ENCODE measurements around the gene KRT28.

KRT28 gene

DNA sequence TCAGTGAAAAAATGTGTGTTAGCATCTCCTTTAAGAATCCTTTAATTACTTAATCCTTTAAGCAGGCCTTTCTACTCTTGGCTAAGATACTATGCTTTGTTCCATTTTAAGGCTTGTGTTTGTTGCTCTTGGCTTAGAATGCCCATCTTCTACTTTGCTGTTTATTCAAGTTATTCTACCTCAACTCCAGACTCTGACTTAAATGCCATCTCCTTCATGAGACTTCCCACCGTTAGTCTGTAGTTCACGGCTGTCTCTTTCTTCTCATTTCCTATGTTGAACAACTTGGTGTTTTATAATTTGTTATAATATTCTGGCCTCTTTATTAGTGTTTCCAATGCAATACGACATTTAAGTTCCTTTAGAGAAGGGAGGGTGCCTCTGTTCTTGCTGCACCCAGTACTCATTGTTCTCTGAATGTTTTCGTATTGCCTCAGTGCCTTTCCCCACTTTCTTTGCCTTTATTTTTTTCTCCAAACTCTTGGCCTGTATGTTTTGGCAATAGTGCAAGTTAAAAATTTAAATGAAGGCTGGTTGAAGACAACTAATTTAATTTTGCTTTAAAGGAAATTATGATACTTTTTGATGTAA, 28.8 kb upstream of the KRT28 start:
- Histone ChIP-seq H3K4me3 (ENCODE audit: low read length) (no peak overlapping the region), H3K36me3 (ENCODE audit: insufficient read depth, low read depth, low read length) (no peaks in the 10 kb centered on the region), H3K9me3 (ENCODE audit: insufficient read depth, low read depth, low read length) (no peaks in the 10 kb centered on the region), H3K4me1 (ENCODE audit: insufficient read depth, low read length) (no peaks in the 10 kb centered on the region), H3K27ac (ENCODE audit: low read length) (no peak overlapping the region), H3K9ac (ENCODE audit: low read depth, low read length) (no peak overlapping the region), H3K27me3 (ENCODE audit: insufficient read depth, low read length) (peaks cover 59% of the 10 kb centered on the region)

DNA sequence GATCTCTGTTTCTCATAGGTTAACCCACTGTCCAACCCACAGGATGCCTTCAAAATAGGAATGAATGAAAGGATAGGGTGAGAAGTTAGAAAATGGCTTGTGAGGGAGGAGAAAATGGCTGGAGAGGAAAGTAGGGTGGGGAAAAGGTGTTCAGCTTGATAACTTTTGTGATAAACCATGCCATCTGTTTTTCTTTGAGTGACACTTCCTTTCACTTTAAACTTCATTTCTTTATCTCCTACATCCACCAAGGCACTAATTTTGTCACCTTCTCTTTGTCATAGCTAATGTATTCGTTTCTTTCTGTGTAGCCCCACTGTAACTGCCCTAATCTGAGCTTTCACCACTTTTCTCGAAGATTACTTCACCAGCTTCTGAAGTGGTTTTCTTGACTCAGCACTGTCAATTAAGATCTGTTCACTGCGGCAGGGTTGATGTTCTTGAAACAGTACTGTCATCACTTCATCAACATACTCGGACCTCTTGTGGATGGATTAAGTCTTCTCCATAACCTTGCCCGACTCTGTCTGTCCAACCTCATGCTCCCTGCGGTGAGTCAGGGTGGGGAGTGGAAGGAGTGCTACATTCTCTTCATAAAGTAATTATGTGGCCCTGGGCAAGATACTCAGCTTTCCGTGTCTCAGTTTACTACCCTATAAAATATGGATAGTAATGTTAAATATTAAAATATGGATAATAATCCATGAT, 28.1 kb upstream of the KRT28 start:
- Histone ChIP-seq H3K9ac (ENCODE audit: low read depth, low read length) (no peak overlapping the region), H3K27me3 (ENCODE audit: insufficient read depth, low read length) (peaks cover 52% of the 10 kb centered on the region), H3K27ac (ENCODE audit: low read length) (no peak overlapping the region), H3K4me3 (ENCODE audit: low read length) (no peak overlapping the region), H3K4me1 (ENCODE audit: insufficient read depth, low read length) (no peaks in the 10 kb centered on the region), H3K36me3 (ENCODE audit: insufficient read depth, low read depth, low read length) (no peaks in the 10 kb centered on the region), H3K9me3 (ENCODE audit: insufficient read depth, low read depth, low read length) (no peaks in the 10 kb centered on the region)

DNA sequence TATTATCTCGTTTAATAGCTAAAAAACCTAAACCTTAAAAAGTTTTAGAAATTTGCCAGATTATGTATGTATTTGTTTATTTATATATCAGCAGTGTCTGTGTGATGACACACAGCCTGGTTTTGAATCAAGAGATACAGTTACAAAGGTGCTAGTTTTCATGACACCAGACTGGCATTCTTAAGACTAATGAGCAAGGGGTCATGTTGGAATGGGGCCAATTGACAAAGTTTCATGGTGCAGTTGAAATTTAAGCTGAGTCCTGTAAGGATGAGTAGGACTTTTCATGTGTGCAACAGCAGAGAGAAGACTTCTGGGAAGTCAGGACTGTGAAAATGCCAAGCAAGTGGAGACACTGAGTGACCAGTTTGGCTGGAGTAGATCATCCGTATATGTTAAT, 25.8 kb upstream of the KRT28 start:
- Histone ChIP-seq H3K9ac (ENCODE audit: low read depth, low read length) (no peak overlapping the region), H3K4me3 (ENCODE audit: low read length) (no peak overlapping the region), H3K27me3 (ENCODE audit: insufficient read depth, low read length) (peaks cover 32% of the 10 kb centered on the region), H3K36me3 (ENCODE audit: insufficient read depth, low read depth, low read length) (no peaks in the 10 kb centered on the region), H3K9me3 (ENCODE audit: insufficient read depth, low read depth, low read length) (no peaks in the 10 kb centered on the region), H3K27ac (ENCODE audit: low read length) (no peak overlapping the region), H3K4me1 (ENCODE audit: insufficient read depth, low read length) (no peaks in the 10 kb centered on the region)

GRCh38 chr17:40824015-40824832, 24.5 kb upstream of the KRT28 start:
- no peaks in the 10 kb centered on the region for H3K9me3 ChIP-seq (ENCODE audit: insufficient read depth, low read depth, low read length)
- no peak overlapping the region for H3K27ac ChIP-seq (ENCODE audit: low read length)
- no peak overlapping the region for H3K9ac ChIP-seq (ENCODE audit: low read depth, low read length)
- H3K27me3 ChIP-seq (ENCODE audit: insufficient read depth, low read length): peaks cover 34% of the 10 kb centered on the region
- no peak overlapping the region for H3K4me3 ChIP-seq (ENCODE audit: low read length)
- no peaks in the 10 kb centered on the region for H3K36me3 ChIP-seq (ENCODE audit: insufficient read depth, low read depth, low read length)
- no peaks in the 10 kb centered on the region; the same call in 1 of the 2 replicates for H3K4me1 ChIP-seq (ENCODE audit: insufficient read depth, low read length)

DNA sequence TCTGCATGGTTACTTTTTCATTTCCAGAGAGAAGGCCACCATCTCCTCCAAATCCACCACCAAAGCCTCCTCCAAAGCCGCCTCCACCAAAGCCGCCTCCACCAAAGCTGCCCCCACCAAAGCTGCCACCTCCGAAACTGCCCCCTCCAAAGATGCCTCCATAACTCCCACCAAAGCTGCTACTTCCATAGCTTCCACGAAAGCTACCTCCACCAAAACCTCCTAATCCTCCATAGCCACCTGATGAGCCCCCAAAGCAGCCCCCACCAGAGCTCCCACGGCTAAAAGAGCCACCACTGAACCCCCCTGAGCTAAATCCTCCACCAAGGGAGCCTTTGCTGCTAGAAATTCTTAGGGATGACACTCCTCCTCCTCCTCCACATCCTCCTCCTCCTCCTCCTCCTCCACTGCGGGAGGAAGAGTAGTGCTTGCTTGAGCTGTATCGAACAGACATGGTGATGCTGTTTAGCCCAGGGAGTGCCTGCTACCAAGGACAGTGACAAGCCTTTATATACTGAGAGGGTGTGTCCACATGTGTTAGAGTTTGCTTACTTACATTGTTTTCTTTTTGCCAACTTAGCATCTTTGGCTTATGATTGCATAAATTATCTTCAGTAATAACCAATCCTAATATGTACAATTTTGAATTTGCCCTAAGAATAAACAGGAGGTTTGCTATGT, 22.5 kb upstream of the KRT28 start, which contains the start of gene KRT10:
Gene KRT10 (minus strand): TSS at position 483 of the 681 bp plus-strand sequence. CDS start 29 bp downstream, at position 454.
- no peaks in the 10 kb centered on the region for H3K9me3 ChIP-seq (ENCODE audit: insufficient read depth, low read depth, low read length)
- H3K9ac ChIP-seq (ENCODE audit: low read depth, low read length): no peak within 1 kb of the TSS
- H3K27me3 ChIP-seq (ENCODE audit: insufficient read depth, low read length): peaks cover 24% of the 10 kb centered on the region
- no peak within 1 kb of the TSS for H3K4me3 ChIP-seq (ENCODE audit: low read length)
- peaks cover 3% of the 10 kb centered on the region; the same call in 1 of the 2 replicates for H3K36me3 ChIP-seq (ENCODE audit: insufficient read depth, low read depth, low read length)
- H3K4me1 ChIP-seq (ENCODE audit: insufficient read depth, low read length): no peaks in the 10 kb centered on the region; the same call in 1 of the 2 replicates
- no peak within 1 kb of the TSS for H3K27ac ChIP-seq (ENCODE audit: low read length)

DNA sequence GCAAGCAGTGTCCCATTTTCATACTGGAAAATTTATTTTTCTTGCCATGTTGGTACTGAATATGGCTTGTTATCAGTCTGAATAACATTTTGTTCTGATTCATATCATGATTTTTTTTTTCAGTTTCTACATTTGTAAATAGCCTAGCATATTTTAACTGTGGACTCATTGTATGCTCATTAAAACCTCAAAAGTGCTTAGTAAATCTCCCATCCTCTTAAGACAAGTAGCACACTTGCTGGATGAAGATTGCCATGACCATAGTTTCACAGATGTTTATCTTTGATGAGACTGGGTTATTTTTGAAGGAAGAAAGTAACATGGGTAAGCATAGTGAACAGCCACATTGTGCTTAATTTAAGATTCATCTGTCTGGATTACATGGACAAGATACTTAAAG, 21.8 kb upstream of the KRT28 start:
- no peak overlapping the region for H3K4me3 ChIP-seq (ENCODE audit: low read length)
- H3K27me3 ChIP-seq (ENCODE audit: insufficient read depth, low read length): peaks cover 17% of the 10 kb centered on the region
- no peaks in the 10 kb centered on the region for H3K9me3 ChIP-seq (ENCODE audit: insufficient read depth, low read depth, low read length)
- H3K36me3 ChIP-seq (ENCODE audit: insufficient read depth, low read depth, low read length): peaks cover 6% of the 10 kb centered on the region; the same call in 1 of the 2 replicates
- no peaks in the 10 kb centered on the region; the same call in 1 of the 2 replicates for H3K4me1 ChIP-seq (ENCODE audit: insufficient read depth, low read length)
- no peak overlapping the region for H3K27ac ChIP-seq (ENCODE audit: low read length)
- H3K9ac ChIP-seq (ENCODE audit: low read depth, low read length): no peak overlapping the region

DNA sequence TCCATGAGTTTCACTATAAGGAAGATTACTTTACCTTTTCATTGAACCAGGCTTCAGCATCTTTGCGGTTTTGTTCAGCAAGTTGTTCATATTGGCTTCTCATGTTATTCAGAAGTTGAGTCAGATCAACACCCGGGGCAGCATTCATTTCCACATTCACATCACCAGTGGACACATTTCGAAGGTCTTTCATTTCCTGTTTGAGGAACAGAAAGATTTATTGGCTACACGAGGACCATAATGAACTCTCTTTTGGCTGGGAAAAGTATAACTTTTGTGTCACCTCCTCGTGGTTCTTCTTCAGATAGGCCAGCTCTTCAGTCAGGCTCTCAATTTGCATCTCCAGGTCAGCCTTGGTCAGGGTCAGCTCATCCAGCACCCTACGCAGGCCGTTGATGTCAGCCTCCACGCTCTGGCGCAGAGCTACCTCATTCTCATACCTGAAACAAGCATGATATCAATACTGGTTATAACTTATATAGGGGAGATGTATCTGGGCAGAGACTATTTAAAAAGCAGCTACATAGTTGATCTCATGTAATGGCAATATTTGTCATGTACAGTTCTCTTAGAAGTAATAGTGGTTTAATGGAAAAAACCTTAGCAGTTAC, 20.6 kb upstream of the KRT28 start:
- Histone ChIP-seq H3K4me3 (ENCODE audit: low read length) (peak overlapping the region; percentile 82), H3K9me3 (ENCODE audit: insufficient read depth, low read depth, low read length) (no peaks in the 10 kb centered on the region), H3K36me3 (ENCODE audit: insufficient read depth, low read depth, low read length) (peaks cover 6% of the 10 kb centered on the region; the same call in 1 of the 2 replicates), H3K4me1 (ENCODE audit: insufficient read depth, low read length) (no peaks in the 10 kb centered on the region; the same call in 1 of the 2 replicates), H3K27me3 (ENCODE audit: insufficient read depth, low read length) (0 out of 2 replicates have a peak, but pooled peaks cover 18% of the 10 kb centered on the region), H3K9ac (ENCODE audit: low read depth, low read length) (no peak overlapping the region), H3K27ac (ENCODE audit: low read length) (no peak overlapping the region)

GRCh38 chr17:40819528-40820125, 19.9 kb upstream of the KRT28 start:
- 0 out of 2 replicates have a peak, but pooled peaks cover 14% of the 10 kb centered on the region for H3K27me3 ChIP-seq (ENCODE audit: insufficient read depth, low read length)
- H3K36me3 ChIP-seq (ENCODE audit: insufficient read depth, low read depth, low read length): peaks cover 6% of the 10 kb centered on the region; the same call in 1 of the 2 replicates
- no peak overlapping the region for H3K27ac ChIP-seq (ENCODE audit: low read length)
- peak overlapping the region; percentile 71 for H3K9ac ChIP-seq (ENCODE audit: low read depth, low read length)
- H3K4me1 ChIP-seq (ENCODE audit: insufficient read depth, low read length): no peaks in the 10 kb centered on the region; the same call in 1 of the 2 replicates
- peak overlapping the region; percentile 82 for H3K4me3 ChIP-seq (ENCODE audit: low read length)
- H3K9me3 ChIP-seq (ENCODE audit: insufficient read depth, low read depth, low read length): no peaks in the 10 kb centered on the region

DNA sequence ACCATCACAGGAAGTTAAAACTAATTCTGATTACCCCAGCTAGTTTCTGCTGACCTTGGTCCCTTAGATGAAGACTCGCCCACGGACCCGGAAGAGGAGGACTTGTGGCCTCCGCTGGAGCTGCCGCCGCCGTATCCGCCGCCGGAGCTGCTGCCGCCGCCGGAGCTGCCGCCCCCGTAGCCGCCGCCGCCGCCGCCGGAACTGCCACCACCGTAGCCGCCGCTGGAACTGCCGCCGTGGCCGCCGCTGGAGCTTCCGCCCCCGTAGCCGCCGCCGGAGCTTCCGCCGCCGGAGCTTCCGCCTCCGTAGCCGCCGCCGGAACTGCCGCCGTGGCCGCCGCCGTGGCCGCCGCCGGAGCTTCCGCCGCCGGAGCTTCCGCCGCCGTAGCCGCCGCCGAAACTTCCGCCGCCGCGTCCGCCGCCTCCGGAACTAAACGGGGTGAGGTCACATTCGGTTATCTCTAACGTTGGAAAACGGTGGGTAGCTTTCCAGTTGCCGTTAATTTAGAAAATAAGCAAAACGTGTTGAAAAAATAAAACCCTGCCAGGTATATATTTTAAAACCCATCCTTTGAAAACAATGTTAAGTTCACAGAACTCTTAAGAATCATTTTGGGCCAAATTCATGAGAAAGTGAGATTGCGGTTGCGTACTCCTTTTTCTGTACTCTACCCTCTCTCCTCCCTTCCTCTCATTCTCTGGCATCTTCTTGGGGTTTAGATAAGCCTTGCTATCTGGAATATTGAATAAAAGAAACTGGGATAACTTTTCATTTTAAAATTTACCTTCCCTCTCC, 19.2 kb upstream of the KRT28 start:
- H3K36me3 ChIP-seq (ENCODE audit: insufficient read depth, low read depth, low read length): peaks cover 6% of the 10 kb centered on the region; the same call in 1 of the 2 replicates
- peak overlapping the region; percentile 92 for H3K9ac ChIP-seq (ENCODE audit: low read depth, low read length)
- H3K27ac ChIP-seq (ENCODE audit: low read length): no peak overlapping the region
- H3K9me3 ChIP-seq (ENCODE audit: insufficient read depth, low read depth, low read length): no peaks in the 10 kb centered on the region
- peak overlapping the region; percentile 100 for H3K4me3 ChIP-seq (ENCODE audit: low read length)
- no peaks in the 10 kb centered on the region; the same call in 1 of the 2 replicates for H3K4me1 ChIP-seq (ENCODE audit: insufficient read depth, low read length)
- 0 out of 2 replicates have a peak, but pooled peaks cover 14% of the 10 kb centered on the region for H3K27me3 ChIP-seq (ENCODE audit: insufficient read depth, low read length)

DNA sequence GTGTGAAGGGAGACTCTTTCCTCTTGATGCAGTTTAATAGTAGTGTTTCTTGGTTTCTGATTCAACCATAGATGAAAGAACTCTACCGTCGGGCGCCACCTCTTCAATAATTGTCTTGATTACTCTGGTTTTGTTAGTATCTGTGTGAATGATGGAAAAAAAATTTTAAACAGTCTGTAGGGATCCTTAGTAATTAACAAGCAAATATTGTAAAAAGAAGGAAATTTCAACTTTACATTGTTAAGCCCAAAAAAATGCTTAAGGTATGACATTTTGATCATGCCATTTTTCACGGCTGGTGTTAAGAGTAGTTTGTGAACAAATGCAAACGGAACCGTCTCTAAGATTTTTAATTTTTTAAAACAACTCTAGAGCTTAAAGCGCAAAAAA, 18.6 kb upstream of the KRT28 start:
- Histone ChIP-seq H3K27me3 (ENCODE audit: insufficient read depth, low read length) (peaks cover 20% of the 10 kb centered on the region; the same call in 1 of the 2 replicates), H3K9ac (ENCODE audit: low read depth, low read length) (peak overlapping the region; percentile 92)

More for the DNA sequence above, 18.6 kb upstream of the KRT28 start:
- peaks cover 6% of the 10 kb centered on the region; the same call in 1 of the 2 replicates for H3K36me3 ChIP-seq (ENCODE audit: insufficient read depth, low read depth, low read length)
- no peak overlapping the region for H3K27ac ChIP-seq (ENCODE audit: low read length)
- no peaks in the 10 kb centered on the region for H3K9me3 ChIP-seq (ENCODE audit: insufficient read depth, low read depth, low read length)
- no peaks in the 10 kb centered on the region; the same call in 1 of the 2 replicates for H3K4me1 ChIP-seq (ENCODE audit: insufficient read depth, low read length)
- H3K4me3 ChIP-seq (ENCODE audit: low read length): peak overlapping the region; percentile 100

Data from iPS-20b (cell line).